ENCODE measurements around the gene C4BPA. TPM values are rescaled to one million over a fixed set of nuclear protein-coding genes. Genes with fewer than 3 reads are reported as not detected.

The C4BPA gene
- total RNA-seq, 1 donor from 2014 or later = 0.52 TPM

- Histone ChIP-seq H3K9ac (ENCODE audit: low read depth in 1 of 3, low read length in 3 of 3) (no peak overlapping the region), H3K9me3 (ENCODE audit: control insufficient read depth in 3 of 3, low read length in 3 of 3) (no peaks in the 10 kb centered on the region), H3K27ac (ENCODE audit: low read depth, low read length) (no peak overlapping the region), H3K27me3 (ENCODE audit: control insufficient read depth in 3 of 3, insufficient read depth in 3 of 3, low read length in 3 of 3) (no peaks in the 10 kb centered on the region), H3K4me1 (ENCODE audit: control insufficient read depth in 3 of 3, insufficient read depth in 3 of 3, low read length in 3 of 3) (no peaks in the 10 kb centered on the region), H3K4me3 (ENCODE audit: low read length in 3 of 3) (no peak overlapping the region), H3K36me3 (ENCODE audit: control insufficient read depth in 3 of 3, insufficient read depth in 3 of 3, low read length in 3 of 3) (no peaks in the 10 kb centered on the region)
Measured at GRCh38 chr1:207102659-207103058, 1.4 kb upstream of the C4BPA start.

- H3K9me3 ChIP-seq (ENCODE audit: control insufficient read depth in 3 of 3, low read length in 3 of 3) = no peaks in the 10 kb centered on the region
- H3K9ac ChIP-seq (ENCODE audit: low read depth in 1 of 3, low read length in 3 of 3) = no peak overlapping the region
- H3K4me1 ChIP-seq (ENCODE audit: control insufficient read depth in 3 of 3, insufficient read depth in 3 of 3, low read length in 3 of 3) = no peaks in the 10 kb centered on the region
- peaks cover 0 to 5% (median 4%) of the 10 kb centered on the region in 3 donors for H3K27me3 ChIP-seq (ENCODE audit: control insufficient read depth in 3 of 3, insufficient read depth in 3 of 3, low read length in 3 of 3)
- H3K27ac ChIP-seq (ENCODE audit: low read depth, low read length) = no peak overlapping the region
- no peaks in the 10 kb centered on the region for H3K36me3 ChIP-seq (ENCODE audit: control insufficient read depth in 3 of 3, insufficient read depth in 3 of 3, low read length in 3 of 3)
- H3K4me3 ChIP-seq (ENCODE audit: low read length in 3 of 3) = no peak overlapping the region
Measured at GRCh38 chr1:207109004-207109403, 5.0 kb downstream of the C4BPA start.

- Histone ChIP-seq H3K4me1 (ENCODE audit: control insufficient read depth in 3 of 3, insufficient read depth in 3 of 3, low read length in 3 of 3) (no peaks in the 10 kb centered on the region), H3K36me3 (ENCODE audit: control insufficient read depth in 3 of 3, insufficient read depth in 3 of 3, low read length in 3 of 3) (no peaks in the 10 kb centered on the region), H3K4me3 (ENCODE audit: low read length in 3 of 3) (no peak overlapping the region), H3K9me3 (ENCODE audit: control insufficient read depth in 3 of 3, low read length in 3 of 3) (no peaks in the 10 kb centered on the region), H3K27ac (ENCODE audit: low read depth, low read length) (no peak overlapping the region), H3K9ac (ENCODE audit: low read depth in 1 of 3, low read length in 3 of 3) (no peak overlapping the region), H3K27me3 (ENCODE audit: control insufficient read depth in 3 of 3, insufficient read depth in 3 of 3, low read length in 3 of 3) (peaks cover 0 to 5% (median 4%) of the 10 kb centered on the region in 3 donors)
Measured at GRCh38 chr1:207112616-207113296, 8.7 kb downstream of the C4BPA start.

- Histone ChIP-seq H3K36me3 (ENCODE audit: control insufficient read depth in 3 of 3, insufficient read depth in 3 of 3, low read length in 3 of 3) (no peaks in the 10 kb centered on the region), H3K27ac (ENCODE audit: low read depth, low read length) (no peak overlapping the region), H3K4me3 (ENCODE audit: low read length in 3 of 3) (no peak overlapping the region), H3K9ac (ENCODE audit: low read depth in 1 of 3, low read length in 3 of 3) (no peak overlapping the region), H3K27me3 (ENCODE audit: control insufficient read depth in 3 of 3, insufficient read depth in 3 of 3, low read length in 3 of 3) (peaks cover 0 to 3% (median 0%) of the 10 kb centered on the region in 3 donors), H3K4me1 (ENCODE audit: control insufficient read depth in 3 of 3, insufficient read depth in 3 of 3, low read length in 3 of 3) (no peaks in the 10 kb centered on the region), H3K9me3 (ENCODE audit: control insufficient read depth in 3 of 3, low read length in 3 of 3) (no peaks in the 10 kb centered on the region)
Measured at GRCh38 chr1:207115269-207115668, 11.2 kb downstream of the C4BPA start.

- H3K4me1 ChIP-seq (ENCODE audit: control insufficient read depth in 3 of 3, insufficient read depth in 3 of 3, low read length in 3 of 3) = no peaks in the 10 kb centered on the region
- no peak overlapping the region for H3K27ac ChIP-seq (ENCODE audit: low read depth, low read length)
- H3K4me3 ChIP-seq (ENCODE audit: low read length in 3 of 3) = no peak overlapping the region
- H3K9me3 ChIP-seq (ENCODE audit: control insufficient read depth in 3 of 3, low read length in 3 of 3) = peaks cover 0 to 4% (median 0%) of the 10 kb centered on the region in 3 donors
- no peaks in the 10 kb centered on the region for H3K36me3 ChIP-seq (ENCODE audit: control insufficient read depth in 3 of 3, insufficient read depth in 3 of 3, low read length in 3 of 3)
- no peaks in the 10 kb centered on the region for H3K27me3 ChIP-seq (ENCODE audit: control insufficient read depth in 3 of 3, insufficient read depth in 3 of 3, low read length in 3 of 3)
- no peak overlapping the region for H3K9ac ChIP-seq (ENCODE audit: low read depth in 1 of 3, low read length in 3 of 3)
Measured at GRCh38 chr1:207124389-207124788, 20.4 kb downstream of the C4BPA start.

- no peaks in the 10 kb centered on the region for H3K27me3 ChIP-seq (ENCODE audit: control insufficient read depth in 3 of 3, insufficient read depth in 3 of 3, low read length in 3 of 3)
- peaks cover 0 to 4% (median 0%) of the 10 kb centered on the region in 3 donors for H3K9me3 ChIP-seq (ENCODE audit: control insufficient read depth in 3 of 3, low read length in 3 of 3)
- H3K4me1 ChIP-seq (ENCODE audit: control insufficient read depth in 3 of 3, insufficient read depth in 3 of 3, low read length in 3 of 3) = no peaks in the 10 kb centered on the region
- no peak overlapping the region for H3K4me3 ChIP-seq (ENCODE audit: low read length in 3 of 3)
- H3K27ac ChIP-seq (ENCODE audit: low read depth, low read length) = no peak overlapping the region
- no peak overlapping the region for H3K9ac ChIP-seq (ENCODE audit: low read depth in 1 of 3, low read length in 3 of 3)
- H3K36me3 ChIP-seq (ENCODE audit: control insufficient read depth in 3 of 3, insufficient read depth in 3 of 3, low read length in 3 of 3) = no peaks in the 10 kb centered on the region
Measured at GRCh38 chr1:207128336-207128921, 24.4 kb downstream of the C4BPA start.

- no peaks in the 10 kb centered on the region for H3K36me3 ChIP-seq (ENCODE audit: control insufficient read depth in 3 of 3, insufficient read depth in 3 of 3, low read length in 3 of 3)
Measured at GRCh38 chr1:207129053-207129452, 25.0 kb downstream of the C4BPA start.

GRCh38 chr1:207130252-207131036, 26.4 kb downstream of the C4BPA start:
- Histone ChIP-seq H3K9ac (ENCODE audit: low read depth in 1 of 3, low read length in 3 of 3) (no peak overlapping the region), H3K4me3 (ENCODE audit: low read length in 3 of 3) (no peak overlapping the region), H3K27me3 (ENCODE audit: control insufficient read depth in 3 of 3, insufficient read depth in 3 of 3, low read length in 3 of 3) (no peaks in the 10 kb centered on the region), H3K9me3 (ENCODE audit: control insufficient read depth in 3 of 3, low read length in 3 of 3) (peaks cover 0 to 4% (median 0%) of the 10 kb centered on the region in 3 donors), H3K27ac (ENCODE audit: low read depth, low read length) (no peak overlapping the region), H3K36me3 (ENCODE audit: control insufficient read depth in 3 of 3, insufficient read depth in 3 of 3, low read length in 3 of 3) (no peaks in the 10 kb centered on the region), H3K4me1 (ENCODE audit: control insufficient read depth in 3 of 3, insufficient read depth in 3 of 3, low read length in 3 of 3) (no peaks in the 10 kb centered on the region)

More at GRCh38 chr1:207129053-207129452, 25.0 kb downstream of the C4BPA start:
- Histone ChIP-seq H3K4me1 (ENCODE audit: control insufficient read depth in 3 of 3, insufficient read depth in 3 of 3, low read length in 3 of 3) (no peaks in the 10 kb centered on the region), H3K9ac (ENCODE audit: low read depth in 1 of 3, low read length in 3 of 3) (no peak overlapping the region), H3K27me3 (ENCODE audit: control insufficient read depth in 3 of 3, insufficient read depth in 3 of 3, low read length in 3 of 3) (no peaks in the 10 kb centered on the region), H3K4me3 (ENCODE audit: low read length in 3 of 3) (no peak overlapping the region), H3K27ac (ENCODE audit: low read depth, low read length) (no peak overlapping the region), H3K9me3 (ENCODE audit: control insufficient read depth in 3 of 3, low read length in 3 of 3) (peaks cover 0 to 4% (median 0%) of the 10 kb centered on the region in 3 donors)

- Histone ChIP-seq H3K9ac (ENCODE audit: low read depth in 1 of 3, low read length in 3 of 3) (no peak overlapping the region), H3K9me3 (ENCODE audit: control insufficient read depth in 3 of 3, low read length in 3 of 3) (peaks cover 0 to 4% (median 0%) of the 10 kb centered on the region in 3 donors), H3K27me3 (ENCODE audit: control insufficient read depth in 3 of 3, insufficient read depth in 3 of 3, low read length in 3 of 3) (no peaks in the 10 kb centered on the region), H3K4me3 (ENCODE audit: low read length in 3 of 3) (no peak overlapping the region), H3K4me1 (ENCODE audit: control insufficient read depth in 3 of 3, insufficient read depth in 3 of 3, low read length in 3 of 3) (no peaks in the 10 kb centered on the region), H3K27ac (ENCODE audit: low read depth, low read length) (no peak overlapping the region), H3K36me3 (ENCODE audit: control insufficient read depth in 3 of 3, insufficient read depth in 3 of 3, low read length in 3 of 3) (no peaks in the 10 kb centered on the region)
Measured at GRCh38 chr1:207131163-207131562, 27.1 kb downstream of the C4BPA start.

GRCh38 chr1:207134581-207134980, 30.5 kb downstream of the C4BPA start:
- H3K9me3 ChIP-seq (ENCODE audit: control insufficient read depth in 3 of 3, low read length in 3 of 3) = no peaks in the 10 kb centered on the region
- no peaks in the 10 kb centered on the region for H3K4me1 ChIP-seq (ENCODE audit: control insufficient read depth in 3 of 3, insufficient read depth in 3 of 3, low read length in 3 of 3)
- H3K27ac ChIP-seq (ENCODE audit: low read depth, low read length) = no peak overlapping the region
- no peak overlapping the region for H3K9ac ChIP-seq (ENCODE audit: low read depth in 1 of 3, low read length in 3 of 3)
- H3K27me3 ChIP-seq (ENCODE audit: control insufficient read depth in 3 of 3, insufficient read depth in 3 of 3, low read length in 3 of 3) = no peaks in the 10 kb centered on the region
- no peak overlapping the region for H3K4me3 ChIP-seq (ENCODE audit: low read length in 3 of 3)
- H3K36me3 ChIP-seq (ENCODE audit: control insufficient read depth in 3 of 3, insufficient read depth in 3 of 3, low read length in 3 of 3) = no peaks in the 10 kb centered on the region
